ENCODE results near the gene OR6P1. TPM values are rescaled to one million over a fixed set of nuclear protein-coding genes. Genes with fewer than 3 reads are reported as not detected.

The OR6P1 gene
- total RNA-seq, 4 donors from 2014 or later: not detected

- Histone ChIP-seq H3K36me3 (no peaks in the 10 kb centered on the region), H3K9me3 (no peaks in the 10 kb centered on the region), H3K4me3 (no peak overlapping the region), H3K27me3 (no peaks in the 10 kb centered on the region), H3K4me1 (no peaks in the 10 kb centered on the region), H3K27ac (no peak overlapping the region)
- no peak for DNase-seq (ENCODE audit: low spot score in 2 of 2)
- TF ChIP-seq POLR2AphosphoS5 (IDR thresholded peaks at IDR 0.05) (no peak), EP300 (IDR thresholded peaks at IDR 0.05) (no peak), POLR2A (IDR thresholded peaks at IDR 0.05) (no peak)
- TF ChIP-seq, protein P1, sequence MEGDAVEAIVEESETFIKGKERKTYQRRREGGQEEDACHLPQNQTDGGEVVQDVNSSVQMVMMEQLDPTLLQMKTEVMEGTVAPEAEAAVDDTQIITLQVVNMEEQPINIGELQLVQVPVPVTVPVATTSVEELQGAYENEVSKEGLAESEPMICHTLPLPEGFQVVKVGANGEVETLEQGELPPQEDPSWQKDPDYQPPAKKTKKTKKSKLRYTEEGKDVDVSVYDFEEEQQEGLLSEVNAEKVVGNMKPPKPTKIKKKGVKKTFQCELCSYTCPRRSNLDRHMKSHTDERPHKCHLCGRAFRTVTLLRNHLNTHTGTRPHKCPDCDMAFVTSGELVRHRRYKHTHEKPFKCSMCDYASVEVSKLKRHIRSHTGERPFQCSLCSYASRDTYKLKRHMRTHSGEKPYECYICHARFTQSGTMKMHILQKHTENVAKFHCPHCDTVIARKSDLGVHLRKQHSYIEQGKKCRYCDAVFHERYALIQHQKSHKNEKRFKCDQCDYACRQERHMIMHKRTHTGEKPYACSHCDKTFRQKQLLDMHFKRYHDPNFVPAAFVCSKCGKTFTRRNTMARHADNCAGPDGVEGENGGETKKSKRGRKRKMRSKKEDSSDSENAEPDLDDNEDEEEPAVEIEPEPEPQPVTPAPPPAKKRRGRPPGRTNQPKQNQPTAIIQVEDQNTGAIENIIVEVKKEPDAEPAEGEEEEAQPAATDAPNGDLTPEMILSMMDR (IDR thresholded peaks at IDR 0.05): no peak
- WGBS: 93% methylated on average over 3 of the region's 3 CpGs
Observed at GRCh38 chr1:158520955-158521665, 49.3 kb downstream of the OR6P1 start.

DNA sequence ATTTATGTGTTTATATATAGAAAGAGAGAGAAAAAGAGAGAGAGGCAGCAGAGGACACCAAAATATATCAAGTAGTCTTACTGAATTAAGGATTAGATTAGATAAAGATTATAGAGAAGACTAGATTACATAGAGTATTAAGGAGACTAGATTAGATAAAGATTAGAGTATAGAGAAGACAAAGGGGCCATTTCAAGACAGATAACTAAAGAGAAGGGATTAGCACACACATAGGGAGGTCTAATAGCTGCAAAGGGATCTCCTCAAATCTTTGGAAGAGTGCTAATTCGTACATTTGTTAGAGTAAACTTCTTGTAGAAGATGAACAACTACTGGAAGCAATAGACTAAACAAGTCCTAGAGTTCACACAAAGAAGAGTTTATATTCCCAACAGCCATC, 50.4 kb downstream of the OR6P1 start:
- no peaks in the 10 kb centered on the region for H3K27me3 ChIP-seq
- H3K4me1 ChIP-seq: no peaks in the 10 kb centered on the region
- no peak for DNase-seq (ENCODE audit: low spot score in 2 of 2)
- H3K36me3 ChIP-seq: no peaks in the 10 kb centered on the region
- H3K27ac ChIP-seq: no peak overlapping the region
- H3K9me3 ChIP-seq: no peaks in the 10 kb centered on the region
- no peak overlapping the region for H3K4me3 ChIP-seq
- WGBS: 65% methylated on average over 1 of the region's 1 CpG
- TF ChIP-seq EP300 (IDR thresholded peaks at IDR 0.05) (no peak), POLR2AphosphoS5 (IDR thresholded peaks at IDR 0.05) (no peak), POLR2A (IDR thresholded peaks at IDR 0.05) (no peak)
- TF ChIP-seq, protein P1 (IDR thresholded peaks at IDR 0.05): no peak

DNA sequence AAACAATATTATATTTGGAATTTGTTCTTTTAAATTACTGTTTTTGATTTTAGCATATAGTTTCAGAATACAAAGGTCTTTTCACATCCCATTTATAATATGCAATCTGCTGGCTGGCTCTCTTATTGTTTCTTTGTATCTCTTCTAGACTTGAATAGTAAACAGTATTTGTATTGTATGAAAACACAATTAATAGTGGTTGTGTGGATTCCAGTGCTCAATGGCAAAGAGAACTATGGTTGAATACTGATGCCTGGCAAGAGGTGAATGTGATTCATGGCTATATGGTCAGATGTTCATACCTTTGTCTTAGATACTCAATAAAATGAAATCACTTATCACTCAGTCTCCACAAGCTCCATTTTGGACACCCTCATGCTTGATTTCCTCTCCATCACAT, 53.4 kb downstream of the OR6P1 start:
- no peak overlapping the region for H3K4me3 ChIP-seq
- H3K27ac ChIP-seq: no peak overlapping the region
- no peaks in the 10 kb centered on the region for H3K27me3 ChIP-seq
- TF ChIP-seq, protein P1 (IDR thresholded peaks at IDR 0.05): no peak
- TF ChIP-seq POLR2AphosphoS5 (IDR thresholded peaks at IDR 0.05): no peak
- no peak for TF ChIP-seq POLR2A (IDR thresholded peaks at IDR 0.05)
- TF ChIP-seq EP300 (IDR thresholded peaks at IDR 0.05): no peak
- H3K4me1 ChIP-seq: no peaks in the 10 kb centered on the region
- no peaks in the 10 kb centered on the region for H3K9me3 ChIP-seq
- no peak for DNase-seq (ENCODE audit: low spot score in 2 of 2)
- no peaks in the 10 kb centered on the region for H3K36me3 ChIP-seq

Other genes starting within 250 kb of the OR6P1 start
- not detected for gene CD1B, start 239.0 kb downstream of the OR6P1 start, total RNA-seq
- gene CD1E, start 216.7 kb downstream of the OR6P1 start, total RNA-seq: 10 to 100 TPM in 1 of 4 donors, 1 to 10 TPM in 3; 4.9 to 10.5 (median 9.4) TPM
- not detected for gene OR10T2, start 171.1 kb downstream of the OR6P1 start, total RNA-seq
- not detected for gene OR10K2, start 144.3 kb downstream of the OR6P1 start, total RNA-seq
- gene OR10K1, start 108.7 kb downstream of the OR6P1 start, total RNA-seq: not detected
- gene OR10R2, start 98.4 kb downstream of the OR6P1 start, total RNA-seq: not detected
- gene OR6Y1, start 16.2 kb downstream of the OR6P1 start, total RNA-seq: not detected
- gene OR10X1, start 9.3 kb upstream of the OR6P1 start, total RNA-seq: not detected
- gene OR10Z1, start 34.7 kb upstream of the OR6P1 start, total RNA-seq: not detected
- gene SPTA1, start 116.1 kb upstream of the OR6P1 start, total RNA-seq: under 1 TPM in 1 of 4 donors, not detected in 3; 0.24 TPM
- gene OR6K2, start 130.1 kb upstream of the OR6P1 start, total RNA-seq: not detected
- gene OR6K3, start 150.1 kb upstream of the OR6P1 start, total RNA-seq: not detected
- gene OR6K6, start 184.1 kb upstream of the OR6P1 start, total RNA-seq: not detected
- gene OR6N1, start 201.6 kb upstream of the OR6P1 start, total RNA-seq: not detected
- not detected for gene OR6N2, start 210.6 kb upstream of the OR6P1 start, total RNA-seq

Measured in suprapubic skin (tissue), 4 donors.